HCT116 (cell line): ENCODE results near the gene MPP7.

ENCODE experiments used
- CTCF ChIP-seq, 3 experiments: fragments of 200-600 bp in 1 of 3; sonication (generic) in 1 of 3; IDR thresholded peaks in 2 of 3; conservative IDR thresholded peaks in 1 of 3; 2 replicates each; pipeline ENCODE4 v1.5.1; 2012 to 2017; ENCODE audit warnings: low read depth in 2 of 3, low read length in 2 of 3, antibody characterized with exemption in 1 of 3, borderline replicate concordance in 1 of 3, control low read depth in 1 of 3, mild to moderate bottlenecking in 1 of 3, mixed read lengths in 1 of 3, mixed run types in 1 of 3, moderate library complexity in 1 of 3; ENCODE audit not compliant: insufficient read depth in 1 of 3
- EGR1 ChIP-seq: IDR thresholded peaks from 2 replicates; pipeline ENCODE4 v1.6.1; 2012; ENCODE audit warnings: low read depth
- EZH2 ChIP-seq: fragments of 200-600 bp; sonication (generic); IDR thresholded peaks from 2 replicates; pipeline ENCODE4 v1.6.1; 2017; ENCODE audit warnings: antibody characterized with exemption, mixed run types
- JUND ChIP-seq: IDR thresholded peaks from 2 replicates; pipeline ENCODE4 v1.6.1; 2012
- MAX ChIP-seq: IDR thresholded peaks from 2 replicates; pipeline ENCODE4 v1.6.1; 2012
- POLR2A ChIP-seq: IDR thresholded peaks from 2 replicates; pipeline ENCODE4 v1.7.0; 2011; ENCODE audit warnings: borderline replicate concordance; ENCODE audit not compliant: insufficient read depth, insufficient read length; ENCODE audit errors: extremely low read depth
- POLR2AphosphoS5 ChIP-seq: IDR thresholded peaks from 2 replicates; pipeline ENCODE4 v1.6.1; 2011; ENCODE audit warnings: mild to moderate bottlenecking, low read depth, low read length, moderate library complexity
- RAD21 ChIP-seq: IDR thresholded peaks from 2 replicates; pipeline ENCODE4 v1.6.1; 2012; ENCODE audit warnings: low read depth, mild to moderate bottlenecking
- REST ChIP-seq: IDR thresholded peaks from 2 replicates; pipeline ENCODE4 v1.6.1; 2012; ENCODE audit warnings: low read depth
- SRF ChIP-seq: IDR thresholded peaks from 2 replicates; pipeline ENCODE4 v1.6.1; 2012; ENCODE audit warnings: low read depth
- TF ChIP-seq, protein P1 (sequence below): IDR thresholded peaks from 2 replicates; pipeline ENCODE4 v1.6.1; 2011; ENCODE audit warnings: mild to moderate bottlenecking, low read length, moderate library complexity; ENCODE audit not compliant: insufficient replicate concordance; ENCODE audit errors: extremely low read depth

- TF ChIP-seq CTCF (IDR thresholded peaks at IDR 0.05 in 2 of 3, conservative IDR thresholded peaks at IDR 0.05 in 1 of 3; ENCODE audit: borderline replicate concordance in 1 of 3, insufficient read depth in 1 of 3, low read depth in 2 of 3, low read length in 2 of 3) = no peak
- no peak for TF ChIP-seq POLR2A
- TF ChIP-seq EGR1 = no peak
- TF ChIP-seq, protein P1, sequence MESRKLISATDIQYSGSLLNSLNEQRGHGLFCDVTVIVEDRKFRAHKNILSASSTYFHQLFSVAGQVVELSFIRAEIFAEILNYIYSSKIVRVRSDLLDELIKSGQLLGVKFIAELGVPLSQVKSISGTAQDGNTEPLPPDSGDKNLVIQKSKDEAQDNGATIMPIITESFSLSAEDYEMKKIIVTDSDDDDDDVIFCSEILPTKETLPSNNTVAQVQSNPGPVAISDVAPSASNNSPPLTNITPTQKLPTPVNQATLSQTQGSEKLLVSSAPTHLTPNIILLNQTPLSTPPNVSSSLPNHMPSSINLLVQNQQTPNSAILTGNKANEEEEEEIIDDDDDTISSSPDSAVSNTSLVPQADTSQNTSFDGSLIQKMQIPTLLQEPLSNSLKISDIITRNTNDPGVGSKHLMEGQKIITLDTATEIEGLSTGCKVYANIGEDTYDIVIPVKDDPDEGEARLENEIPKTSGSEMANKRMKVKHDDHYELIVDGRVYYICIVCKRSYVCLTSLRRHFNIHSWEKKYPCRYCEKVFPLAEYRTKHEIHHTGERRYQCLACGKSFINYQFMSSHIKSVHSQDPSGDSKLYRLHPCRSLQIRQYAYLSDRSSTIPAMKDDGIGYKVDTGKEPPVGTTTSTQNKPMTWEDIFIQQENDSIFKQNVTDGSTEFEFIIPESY = no peak
- no peak for TF ChIP-seq SRF
- TF ChIP-seq RAD21 = no peak
- TF ChIP-seq POLR2AphosphoS5 = no peak
- no peak for TF ChIP-seq JUND
- no peak for TF ChIP-seq MAX
- no peak for TF ChIP-seq REST
- TF ChIP-seq EZH2 = no peak
These were observed 6.8 kb downstream of the MPP7 start for GRCh38 chr10:28296023-28296422.
